GM20431 (cell line): ENCODE measurements around the gene TAOK1.

Experiments
- in situ Hi-C: fragments of 300-500 bp; cut with MseI, MboI; formaldehyde crosslinking; loops from one replicate; pipeline ENCODE4 v1.15.0; 2020; ENCODE audit warnings: low sequenced_read_pairs; ENCODE audit not compliant: unreplicated experiment

The TAOK1 gene

GRCh38 chr17:29578626-29579485 is 188.7 kb downstream of the TAOK1 start:
- in situ Hi-C loops = no loop called here

GRCh38 chr17:29579866-29580771 is 190.0 kb downstream of the TAOK1 start:
- in situ Hi-C loops = no loop called here

- in situ Hi-C loops = no loop called here
Measured at GRCh38 chr17:29581583-29582253, 191.6 kb downstream of the TAOK1 start.

GRCh38 chr17:29582254-29582765 is 192.1 kb downstream of the TAOK1 start:
- in situ Hi-C loops = no loop called here

GRCh38 chr17:29582772-29583171 is 192.6 kb downstream of the TAOK1 start:
- in situ Hi-C loops = no loop called here

- in situ Hi-C loops = no loop called here
Measured at GRCh38 chr17:29583324-29584248, 193.4 kb downstream of the TAOK1 start.

GRCh38 chr17:29584452-29585079 is 194.4 kb downstream of the TAOK1 start:
- in situ Hi-C loops = no loop called here

- in situ Hi-C loops = no loop called here
Measured at GRCh38 chr17:29585080-29585751, 195.1 kb downstream of the TAOK1 start.

GRCh38 chr17:29586676-29587469 is 196.7 kb downstream of the TAOK1 start:
- in situ Hi-C loops = no loop called here

- in situ Hi-C loops = no loop called here
Measured at GRCh38 chr17:29587591-29587990, 197.4 kb downstream of the TAOK1 start.

- in situ Hi-C loops = no loop called here
Measured at GRCh38 chr17:29588017-29588561, 197.9 kb downstream of the TAOK1 start.

- in situ Hi-C loops = no loop called here
Measured at GRCh38 chr17:29588562-29589411, 198.6 kb downstream of the TAOK1 start.

- in situ Hi-C loops = no loop called here
Measured at GRCh38 chr17:29589524-29590410, 199.6 kb downstream of the TAOK1 start, which contains the start of gene GIT1. Gene GIT1 (minus strand): TSS chr17:29589648. CDS start chr17:29589378, 270 bp downstream.

GRCh38 chr17:29590411-29591145 is 200.4 kb downstream of the TAOK1 start:
- in situ Hi-C loops = no loop called here
